ENCODE measurements around the gene HHIPL1. TPM values are rescaled to one million over a fixed set of nuclear protein-coding genes. Genes with fewer than 3 reads are reported as not detected.
A peak's percentile ranks its signal among the peaks of the same experiment; 100 is the strongest.

Gene HHIPL1
- total RNA-seq, 1 donor from 2014 or later: 0.86 TPM

- FAIRE-seq (no peak), DNase-seq (ENCODE audit: low read depth) (no peak)
- Histone ChIP-seq H3K4me3 (ENCODE audit: insufficient read depth, low read depth, low read length) (no peak overlapping the region), H3K9ac (ENCODE audit: low read length) (no peak overlapping the region), H2AFZ (ENCODE audit: low read depth, low read length) (no peak overlapping the region), H3K9me3 (ENCODE audit: insufficient read depth, low read depth, low read length) (no peaks in the 10 kb centered on the region), H4K20me1 (ENCODE audit: insufficient read depth, low read length) (no peaks in the 10 kb centered on the region), H3K36me3 (ENCODE audit: insufficient read depth, low read length) (no peaks in the 10 kb centered on the region), H3K4me2 (ENCODE audit: low read length) (no peak overlapping the region), H3K79me2 (ENCODE audit: insufficient read depth, low read length) (no peaks in the 10 kb centered on the region), H3K27me3 (ENCODE audit: insufficient read depth, low read length) (no peaks in the 10 kb centered on the region), H3K4me1 (ENCODE audit: insufficient read depth, low read length) (peaks cover 10% of the 10 kb centered on the region), H3K27ac (ENCODE audit: low read depth, low read length) (no peak overlapping the region)
- Mint-ChIP-seq H3K36me3 (ENCODE audit: low read depth, unreplicated experiment) (peaks cover 5% of the 10 kb centered on the region), H3K9me3 (ENCODE audit: unreplicated experiment) (no peaks in the 10 kb centered on the region), H3K27ac (ENCODE audit: unreplicated experiment) (peak overlapping the region; percentile 69), H3K27me3 (ENCODE audit: low read depth, unreplicated experiment) (peaks cover 38% of the 10 kb centered on the region), H3K4me1 (ENCODE audit: low read depth, unreplicated experiment) (peaks cover 13% of the 10 kb centered on the region), H3K4me3 (ENCODE audit: unreplicated experiment) (no peak overlapping the region)
- TF ChIP-seq EZH2 (IDR thresholded peaks at IDR 0.05; ENCODE audit: insufficient read depth, low read length) (no peak), CTCF (IDR thresholded peaks at IDR 0.05; ENCODE audit: insufficient read depth, low read depth, low read length) (no peak)
These were observed 19.4 kb downstream of the HHIPL1 start for GRCh38 chr14:99664058-99664936.

- Mint-ChIP-seq H3K27me3 (ENCODE audit: low read depth, unreplicated experiment) (peaks cover 39% of the 10 kb centered on the region), H3K36me3 (ENCODE audit: low read depth, unreplicated experiment) (peaks cover 5% of the 10 kb centered on the region), H3K27ac (ENCODE audit: unreplicated experiment) (no peak overlapping the region), H3K9me3 (ENCODE audit: unreplicated experiment) (no peaks in the 10 kb centered on the region), H3K4me1 (ENCODE audit: low read depth, unreplicated experiment) (peaks cover 13% of the 10 kb centered on the region), H3K4me3 (ENCODE audit: unreplicated experiment) (no peak overlapping the region)
- Histone ChIP-seq H3K79me2 (ENCODE audit: insufficient read depth, low read length) (no peaks in the 10 kb centered on the region), H4K20me1 (ENCODE audit: insufficient read depth, low read length) (no peaks in the 10 kb centered on the region), H3K27me3 (ENCODE audit: insufficient read depth, low read length) (no peaks in the 10 kb centered on the region), H3K4me3 (ENCODE audit: insufficient read depth, low read depth, low read length) (no peak overlapping the region), H3K4me2 (ENCODE audit: low read length) (no peak overlapping the region), H2AFZ (ENCODE audit: low read depth, low read length) (no peak overlapping the region), H3K36me3 (ENCODE audit: insufficient read depth, low read length) (no peaks in the 10 kb centered on the region), H3K27ac (ENCODE audit: low read depth, low read length) (no peak overlapping the region), H3K9ac (ENCODE audit: low read length) (no peak overlapping the region), H3K9me3 (ENCODE audit: insufficient read depth, low read depth, low read length) (no peaks in the 10 kb centered on the region), H3K4me1 (ENCODE audit: insufficient read depth, low read length) (peaks cover 10% of the 10 kb centered on the region)
- no peak for DNase-seq (ENCODE audit: low read depth)
- no peak for FAIRE-seq
- TF ChIP-seq CTCF (IDR thresholded peaks at IDR 0.05; ENCODE audit: insufficient read depth, low read depth, low read length) (no peak), EZH2 (IDR thresholded peaks at IDR 0.05; ENCODE audit: insufficient read depth, low read length) (no peak)
These were observed 20.0 kb downstream of the HHIPL1 start for GRCh38 chr14:99664937-99665273.

GRCh38 chr14:99666533-99666932, 21.6 kb downstream of the HHIPL1 start:
- Mint-ChIP-seq H3K36me3 (ENCODE audit: low read depth, unreplicated experiment) (peaks cover 5% of the 10 kb centered on the region), H3K9me3 (ENCODE audit: unreplicated experiment) (no peaks in the 10 kb centered on the region), H3K27me3 (ENCODE audit: low read depth, unreplicated experiment) (peaks cover 37% of the 10 kb centered on the region), H3K4me3 (ENCODE audit: unreplicated experiment) (no peak overlapping the region), H3K4me1 (ENCODE audit: low read depth, unreplicated experiment) (peaks cover 11% of the 10 kb centered on the region), H3K27ac (ENCODE audit: unreplicated experiment) (no peak overlapping the region)
- no peaks in the 10 kb centered on the region for H4K20me1 ChIP-seq (ENCODE audit: insufficient read depth, low read length)
- H3K9me3 ChIP-seq (ENCODE audit: insufficient read depth, low read depth, low read length): no peaks in the 10 kb centered on the region
- DNase-seq (ENCODE audit: low read depth) (no peak), FAIRE-seq (no peak)
- no peaks in the 10 kb centered on the region for H3K36me3 ChIP-seq (ENCODE audit: insufficient read depth, low read length)
- H3K27me3 ChIP-seq (ENCODE audit: insufficient read depth, low read length): no peaks in the 10 kb centered on the region
- no peak for TF ChIP-seq EZH2 (IDR thresholded peaks at IDR 0.05; ENCODE audit: insufficient read depth, low read length)
- no peak for TF ChIP-seq CTCF (IDR thresholded peaks at IDR 0.05; ENCODE audit: insufficient read depth, low read depth, low read length)
- no peak overlapping the region for H3K9ac ChIP-seq (ENCODE audit: low read length)
- no peak overlapping the region for H3K4me2 ChIP-seq (ENCODE audit: low read length)
- H3K4me1 ChIP-seq (ENCODE audit: insufficient read depth, low read length): peaks cover 10% of the 10 kb centered on the region
- H2AFZ ChIP-seq (ENCODE audit: low read depth, low read length): no peak overlapping the region
- H3K4me3 ChIP-seq (ENCODE audit: insufficient read depth, low read depth, low read length): no peak overlapping the region
- no peak overlapping the region for H3K27ac ChIP-seq (ENCODE audit: low read depth, low read length)
- no peaks in the 10 kb centered on the region for H3K79me2 ChIP-seq (ENCODE audit: insufficient read depth, low read length)
